HG02852 (cell line): ENCODE measurements around the gene RCOR2.
A peak's percentile ranks its signal among the peaks of the same experiment; 100 is the strongest.

ENCODE experiments used
- ATAC-seq: cut with Tn5 transposase; IDR thresholded peaks from one replicate; pipeline ENCODE4 v1.9.1; 2021; ENCODE audit warnings: mild to moderate bottlenecking, moderate library complexity; ENCODE audit not compliant: unreplicated experiment

The RCOR2 gene

DNA sequence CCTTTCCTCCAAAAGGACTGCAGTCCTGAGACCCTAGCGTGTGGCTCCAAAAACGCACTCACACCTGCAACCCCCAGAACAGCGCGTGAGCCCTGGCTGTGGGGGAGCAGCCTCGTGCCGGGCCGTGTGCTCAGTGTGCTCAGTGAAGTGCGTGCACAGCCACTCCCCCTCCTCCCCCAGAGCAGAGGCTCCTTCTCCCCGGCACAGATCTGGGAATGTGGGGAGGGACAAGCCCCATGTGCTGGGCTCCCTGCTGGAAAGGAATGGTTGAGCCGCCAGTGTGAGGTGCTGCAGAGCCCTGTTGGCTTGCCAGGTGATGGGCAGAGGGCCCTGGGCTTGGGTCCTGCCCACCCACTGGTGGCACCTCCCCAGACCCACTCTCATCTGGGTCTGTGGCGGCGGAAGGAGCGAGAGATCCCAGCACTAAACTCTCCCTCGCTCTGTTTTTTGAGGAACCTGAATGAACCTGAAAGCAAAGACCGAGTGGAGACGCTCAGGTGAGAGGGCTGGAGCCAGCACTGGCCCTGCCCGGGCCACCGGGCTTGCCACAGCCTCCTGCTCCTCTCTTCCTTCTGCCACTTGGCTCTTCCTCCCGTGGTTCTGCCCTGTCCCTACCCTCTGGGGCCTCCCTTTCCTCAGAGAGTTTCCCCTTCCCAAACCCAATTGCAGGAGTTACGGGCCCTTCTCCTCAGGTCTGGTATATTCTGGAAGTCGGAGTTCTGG lies 9.0 kb downstream of the RCOR2 start:
- ATAC-seq: no peak

DNA sequence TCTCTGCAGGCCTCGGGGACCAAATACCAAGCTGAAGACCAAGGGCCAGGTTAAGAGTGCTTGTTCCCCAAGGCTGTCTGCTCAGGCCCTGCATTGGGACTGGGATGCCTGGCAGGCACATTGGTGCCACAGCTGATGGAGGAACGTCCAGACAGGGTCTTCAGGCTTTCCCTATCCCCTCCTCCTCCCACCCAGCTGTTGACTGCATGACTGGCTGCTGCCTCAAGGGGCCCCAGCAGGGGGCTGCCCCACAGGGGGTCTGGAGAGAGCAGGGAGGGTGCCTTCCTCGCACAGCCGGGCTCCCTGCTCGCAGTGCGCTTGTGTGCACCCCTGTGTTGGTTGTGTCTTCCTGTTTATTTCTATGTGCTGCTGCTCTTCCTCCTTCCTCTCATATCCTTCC lies 9.9 kb downstream of the RCOR2 start:
- no peak for ATAC-seq

DNA sequence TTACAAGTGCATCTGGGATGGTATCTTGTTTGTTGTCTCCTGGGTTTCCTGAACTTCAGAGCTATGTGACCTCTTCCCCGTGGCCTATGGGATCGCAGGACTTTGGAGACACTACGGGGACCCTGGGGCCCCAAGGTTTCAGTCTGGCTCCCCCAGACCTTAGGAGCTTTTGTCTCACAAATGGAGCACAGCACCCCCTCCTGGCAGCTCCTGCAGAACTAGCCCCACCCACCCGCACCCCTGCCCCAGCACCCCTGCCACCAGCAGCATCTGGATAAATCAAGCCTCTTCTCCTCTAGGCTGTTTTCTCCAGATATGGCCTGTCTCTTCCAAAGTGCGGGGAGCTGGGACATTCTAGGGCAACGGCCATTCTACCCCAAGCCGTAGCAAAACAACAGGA lies 10.4 kb downstream of the RCOR2 start:
- ATAC-seq: no peak

DNA sequence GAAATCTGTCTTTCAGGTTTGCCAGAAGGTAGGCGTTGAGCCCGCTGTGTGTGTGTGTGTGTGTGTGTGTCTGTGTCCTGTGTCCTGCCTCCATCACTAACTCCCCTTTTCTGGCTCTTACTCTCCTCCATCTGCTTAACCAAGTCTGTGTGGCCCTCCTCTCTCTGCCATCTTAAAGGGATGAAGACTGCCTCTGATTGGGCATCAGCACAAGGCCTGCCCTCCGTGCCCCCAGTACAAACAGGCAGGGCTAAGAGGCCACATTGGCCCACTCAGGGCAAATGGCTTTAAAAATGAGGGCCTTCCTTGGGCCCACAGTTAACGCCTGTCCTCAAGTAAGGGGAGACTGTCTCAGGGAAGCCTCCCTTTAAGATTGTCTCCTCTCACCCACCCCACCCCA lies 10.9 kb downstream of the RCOR2 start:
- no peak for ATAC-seq

DNA sequence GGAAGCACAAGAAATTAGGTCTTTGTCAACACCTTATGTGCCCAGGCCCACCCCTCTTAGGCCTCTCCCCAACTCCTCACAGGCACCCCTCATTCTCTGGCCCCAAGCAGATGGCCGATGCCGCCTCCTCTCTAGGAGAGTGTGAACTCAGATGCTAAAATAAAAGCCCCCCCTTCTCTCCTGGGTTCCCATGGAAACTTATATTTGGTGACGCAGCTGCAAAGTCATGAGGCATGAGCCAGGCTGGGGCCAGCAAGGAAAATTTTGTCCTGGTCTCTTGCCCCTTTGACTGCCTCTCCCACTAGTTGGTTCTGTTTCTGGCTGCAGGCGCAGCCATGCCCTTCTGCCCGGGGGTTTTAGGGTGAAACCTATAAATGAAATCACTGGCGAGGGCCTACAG lies 11.8 kb downstream of the RCOR2 start:
- ATAC-seq: no peak

DNA sequence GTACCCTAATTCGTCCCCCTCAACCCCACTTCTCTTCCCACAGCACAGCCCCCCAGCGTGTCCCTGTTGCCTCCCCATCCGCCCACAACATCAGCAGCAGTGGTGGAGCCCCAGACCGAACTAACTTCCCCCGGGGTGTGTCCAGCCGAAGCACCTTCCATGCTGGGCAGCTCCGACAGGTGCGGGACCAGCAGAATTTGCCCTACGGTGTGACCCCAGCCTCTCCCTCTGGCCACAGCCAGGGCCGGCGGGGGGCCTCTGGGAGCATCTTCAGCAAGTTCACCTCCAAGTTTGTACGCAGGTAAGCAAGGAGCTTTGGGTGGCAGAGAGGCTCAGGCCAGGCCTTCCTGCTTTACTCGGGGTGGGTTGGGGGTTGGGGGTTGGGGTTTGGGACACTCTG lies 12.2 kb downstream of the RCOR2 start:
- no peak for ATAC-seq

DNA sequence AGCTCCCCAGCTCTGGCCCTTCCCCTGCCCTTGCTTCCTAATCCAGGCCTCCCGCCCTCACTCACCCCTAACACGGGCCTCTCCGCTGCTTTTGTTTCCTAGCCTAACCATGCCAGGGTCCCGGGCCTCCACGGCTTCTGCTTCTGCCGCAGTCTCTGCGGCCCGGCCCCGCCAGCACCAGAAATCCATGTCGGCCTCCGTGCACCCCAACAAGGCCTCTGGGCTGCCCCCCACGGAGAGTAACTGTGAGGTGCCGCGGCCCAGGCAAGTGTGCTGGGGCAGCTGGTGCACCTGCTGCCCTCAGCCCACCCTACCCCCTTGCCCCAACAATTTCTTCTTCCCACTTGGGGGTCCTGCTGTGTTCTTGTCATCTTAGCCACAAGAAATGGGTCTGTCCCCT lies 13.1 kb downstream of the RCOR2 start:
- no peak for ATAC-seq

DNA sequence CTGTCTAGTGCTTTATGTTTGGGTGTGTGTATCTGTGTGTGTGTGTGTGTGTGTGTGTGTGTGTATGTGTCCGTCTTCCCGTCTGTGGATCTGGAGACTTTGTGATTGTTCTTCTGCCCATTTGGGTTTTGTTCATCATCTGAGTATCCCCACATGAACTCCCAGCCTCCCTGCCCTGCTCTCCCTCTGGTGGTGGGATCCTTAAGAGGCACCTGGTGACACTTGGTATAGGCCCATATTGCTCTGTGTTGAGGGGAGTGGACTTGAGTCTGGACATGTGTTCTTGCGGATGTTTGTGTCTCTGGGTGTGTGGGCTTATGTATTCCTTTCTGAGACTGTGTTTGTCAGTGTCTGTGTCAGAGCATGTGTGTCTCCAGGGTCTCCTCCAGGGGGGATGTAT lies 15.3 kb downstream of the RCOR2 start:
- ATAC-seq: no peak

DNA sequence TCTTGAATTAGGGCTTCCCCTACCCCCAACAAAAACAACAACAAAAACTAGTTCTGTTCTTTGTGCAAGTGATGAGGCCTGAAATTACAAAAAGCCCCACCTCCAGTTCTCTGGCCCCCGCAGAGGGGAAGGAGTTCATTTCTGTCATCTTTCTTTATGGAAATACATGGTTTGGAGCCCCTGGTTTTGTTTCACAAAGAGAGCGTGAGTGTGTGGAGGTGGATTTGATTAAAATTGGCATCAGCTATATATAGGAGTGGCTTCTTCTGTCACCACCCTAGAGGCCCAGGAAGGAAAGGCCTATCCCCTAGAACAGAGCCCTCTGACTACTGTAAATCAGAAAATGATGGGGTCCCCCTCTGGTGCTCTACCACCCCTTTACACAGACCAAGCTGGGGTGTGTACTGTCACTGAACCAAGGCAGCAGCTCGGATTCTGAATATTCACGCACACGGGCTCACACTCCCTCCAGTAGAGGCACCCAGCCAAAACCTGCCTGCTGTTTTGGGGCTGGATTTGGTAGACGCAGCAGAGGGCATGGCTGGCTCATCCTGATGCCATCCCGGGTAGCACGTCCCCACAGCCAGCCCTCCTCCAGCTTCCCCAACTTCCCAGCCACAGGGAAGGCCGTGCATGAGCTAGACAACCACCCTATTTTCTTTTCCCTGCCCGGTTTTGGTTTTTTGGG lies 19.4 kb downstream of the RCOR2 start:
- no peak for ATAC-seq

DNA sequence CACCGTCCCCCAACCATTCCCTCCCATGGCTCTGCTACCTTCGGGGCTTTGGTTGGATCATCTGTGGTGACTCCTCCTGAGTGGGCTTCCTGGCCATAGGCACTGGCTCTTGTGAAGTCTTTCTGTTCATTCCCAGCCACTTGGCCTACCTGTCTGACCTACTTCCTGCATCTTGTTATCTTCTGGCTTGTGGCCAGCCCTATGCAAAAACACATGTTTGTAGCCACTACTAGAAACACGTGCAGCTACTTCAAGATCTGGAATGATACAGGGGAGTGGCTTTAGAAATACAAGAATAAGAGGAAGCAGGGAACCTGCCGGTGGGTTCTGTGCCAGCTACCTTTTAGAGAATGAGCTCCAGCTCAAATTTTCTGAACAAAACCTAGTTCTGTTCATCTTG lies 20.9 kb downstream of the RCOR2 start:
- no peak for ATAC-seq

DNA sequence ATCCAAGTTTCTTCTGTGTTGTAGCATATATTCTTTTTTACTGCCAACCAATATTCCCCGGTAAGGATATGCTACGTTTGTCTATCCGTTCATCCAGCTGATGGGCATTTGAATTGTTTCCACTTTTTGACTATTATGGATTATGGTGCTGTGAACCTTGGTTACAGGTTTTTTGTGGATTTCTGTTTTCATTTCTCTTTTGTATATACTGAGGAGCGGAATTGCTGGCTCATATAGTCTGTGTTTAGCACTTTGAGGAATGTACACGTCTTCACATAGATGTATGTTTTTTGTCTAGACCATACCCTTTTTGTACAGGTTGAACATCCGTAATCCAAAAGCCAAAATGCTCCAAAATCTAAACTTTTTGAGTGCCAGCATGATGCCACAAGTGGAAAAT lies 23.6 kb downstream of the RCOR2 start:
- no peak for ATAC-seq

DNA sequence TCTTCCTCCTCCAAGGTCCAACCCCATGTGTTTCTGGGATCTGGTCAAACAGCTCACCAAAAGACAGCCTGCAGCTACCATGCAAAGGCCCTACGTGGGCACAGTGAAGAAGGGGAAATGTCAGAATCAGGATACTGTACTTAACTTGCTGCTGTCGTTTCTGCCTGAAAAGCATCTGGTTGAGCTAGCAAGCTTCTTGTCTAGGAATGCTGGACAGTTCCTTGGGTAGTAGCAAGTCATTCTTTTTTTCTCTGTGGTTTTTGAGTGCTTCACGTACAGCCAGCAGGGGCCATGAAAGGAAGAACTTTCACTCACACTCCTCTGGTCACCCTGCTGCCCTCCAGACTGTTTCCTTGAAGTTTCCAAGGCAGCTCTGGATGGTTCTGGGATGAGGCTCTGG lies 24.7 kb downstream of the RCOR2 start:
- no peak for ATAC-seq

DNA sequence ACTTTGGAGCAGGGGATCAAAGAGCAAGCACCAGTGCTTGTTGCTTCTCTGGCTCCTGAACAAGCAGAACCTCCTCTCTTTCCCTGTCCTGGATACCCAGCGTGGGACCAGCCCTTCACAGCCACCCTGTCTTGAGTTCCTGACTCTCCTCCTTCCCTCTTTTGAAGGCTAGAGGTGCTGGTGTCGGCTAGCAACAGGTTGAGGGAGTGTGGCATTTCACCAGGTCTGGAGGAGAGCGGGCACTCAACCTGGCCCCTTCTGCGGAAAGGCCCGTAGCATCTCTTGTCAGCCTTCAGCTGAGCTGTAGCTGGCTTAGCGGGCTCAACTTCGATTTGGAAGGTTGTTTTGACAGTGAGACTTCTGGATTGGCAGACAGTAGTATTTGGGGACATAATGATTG lies 26.6 kb downstream of the RCOR2 start:
- ATAC-seq: no peak

DNA sequence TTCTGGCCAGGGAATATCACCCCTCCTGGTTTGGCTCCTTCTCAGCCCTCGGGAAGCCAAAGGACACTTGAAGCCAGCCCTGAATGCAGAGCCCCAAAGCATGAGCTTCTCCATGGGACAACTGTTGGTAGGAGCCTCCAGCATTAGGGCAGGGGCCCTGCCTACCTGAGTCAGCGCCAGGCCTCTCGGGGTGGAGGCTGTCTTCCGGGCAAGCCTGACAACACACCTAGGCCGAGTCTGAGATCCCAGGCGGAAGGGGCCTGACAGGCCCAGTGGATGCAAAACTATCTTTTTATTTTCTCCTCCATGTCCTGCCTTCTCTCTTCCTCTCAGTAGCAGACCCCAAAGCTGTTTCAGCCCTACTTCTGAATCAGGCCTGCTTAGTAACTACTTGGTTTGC lies 27.6 kb downstream of the RCOR2 start:
- ATAC-seq: no peak

DNA sequence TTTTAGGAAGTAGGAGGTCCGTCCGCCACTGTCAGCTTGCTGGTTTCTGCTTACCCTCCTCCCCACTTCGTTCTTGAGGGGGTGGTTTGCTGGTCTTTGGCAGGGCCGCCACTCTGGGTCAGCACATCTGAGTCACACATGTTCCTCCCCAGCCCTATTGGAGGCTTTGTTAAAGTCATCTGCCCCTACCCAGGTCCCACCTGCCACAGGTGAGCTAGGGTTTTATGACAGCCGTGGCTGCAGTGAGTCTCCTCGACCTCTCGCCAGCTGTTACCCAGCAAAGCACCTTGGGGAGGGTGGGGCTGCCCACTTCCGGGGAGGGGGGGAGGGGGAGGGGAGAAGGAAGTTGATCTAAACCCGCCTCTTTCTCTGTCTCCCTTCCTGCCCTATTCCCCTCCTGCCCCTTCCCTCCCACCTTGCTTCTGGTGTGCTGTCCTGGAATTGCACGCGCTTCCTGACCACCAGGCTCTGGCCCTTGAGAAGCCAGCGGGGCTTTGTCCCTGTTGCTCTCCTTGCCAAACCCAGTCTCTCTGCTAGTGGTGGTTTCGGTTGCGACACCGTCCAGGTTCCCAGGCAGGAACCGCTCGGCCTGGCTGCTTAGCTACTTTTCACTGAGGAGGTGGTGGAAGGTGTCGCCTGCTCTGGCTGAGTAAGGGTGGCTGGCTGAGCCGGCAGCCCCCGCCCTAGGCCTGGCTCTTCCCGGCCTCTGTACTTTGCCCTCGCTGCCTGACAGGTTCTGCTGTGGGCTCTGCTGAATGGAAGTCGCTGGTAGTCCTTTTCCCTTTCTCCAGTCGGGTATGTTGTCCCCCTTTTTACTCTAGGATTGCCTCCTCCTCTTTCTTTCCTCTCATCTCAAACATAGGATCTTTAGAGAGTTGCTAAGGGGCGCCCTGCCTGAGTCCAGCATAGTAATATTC lies 28.5 kb downstream of the RCOR2 start:
- ATAC-seq: peak; percentile 76

DNA sequence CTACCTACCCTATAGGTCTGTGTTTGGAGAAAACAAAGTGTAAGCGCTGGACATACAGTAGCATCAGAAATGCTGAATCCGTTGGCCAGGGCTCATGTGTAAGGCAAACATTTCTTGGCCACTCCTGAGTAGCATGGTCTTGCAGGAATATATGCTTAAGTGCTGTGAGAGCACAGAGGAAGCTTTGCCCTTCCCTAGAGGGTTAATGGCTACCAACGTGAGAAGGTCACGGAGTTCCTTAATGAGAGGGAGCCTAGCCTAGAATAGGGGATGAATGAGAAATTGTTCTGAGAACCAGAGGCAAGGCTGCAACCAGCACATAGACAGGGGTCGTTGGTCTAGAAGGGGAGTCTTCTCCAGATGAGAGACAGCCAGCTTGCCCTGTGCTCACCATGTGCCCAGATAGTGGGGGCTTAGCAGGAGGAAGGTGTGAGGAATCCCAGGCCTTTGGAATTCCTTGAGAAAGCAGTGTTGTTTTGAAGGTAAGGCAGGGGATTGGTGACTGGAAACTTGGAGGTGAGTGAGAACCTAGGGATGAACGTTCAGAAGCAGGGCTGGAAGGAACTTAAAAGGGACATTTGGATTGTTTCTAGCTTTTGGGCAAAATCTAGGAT lies 29.5 kb downstream of the RCOR2 start:
- ATAC-seq: no peak

DNA sequence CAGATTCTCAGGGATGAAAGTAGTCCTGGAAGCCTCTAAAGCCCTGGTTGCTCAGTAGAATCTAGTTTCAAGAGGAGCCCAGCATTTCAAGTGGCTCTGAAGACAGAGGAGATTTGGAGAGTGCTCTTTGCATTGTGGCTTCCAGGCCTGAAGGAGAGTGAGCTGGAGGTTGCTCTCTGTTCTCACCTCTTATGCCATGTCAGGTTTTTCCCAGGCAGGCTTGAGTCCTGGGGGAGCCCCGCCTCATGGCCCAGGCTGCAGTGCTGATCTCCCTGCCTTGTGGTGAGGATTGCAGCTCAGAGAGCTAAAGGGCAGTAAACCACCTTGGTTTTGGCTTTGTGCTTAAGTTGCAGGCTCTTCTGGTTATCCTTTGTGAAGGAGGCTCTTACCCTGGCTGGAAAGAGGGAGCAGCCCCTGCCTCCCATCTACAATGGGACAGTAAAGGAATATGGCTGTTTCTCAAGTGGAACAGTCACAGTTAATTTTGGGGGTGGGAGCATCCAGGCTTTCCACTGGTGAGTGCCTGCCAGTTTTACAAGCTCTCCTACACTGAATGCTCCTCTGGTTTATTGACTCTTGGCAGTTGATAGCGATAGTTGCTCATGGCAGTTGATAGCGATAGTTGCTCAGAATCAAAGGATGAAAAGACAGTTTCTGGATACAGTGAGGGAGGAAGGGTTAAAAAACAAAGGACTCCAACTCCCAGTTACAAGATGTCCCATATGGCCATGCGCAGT lies 32.6 kb downstream of the RCOR2 start:
- ATAC-seq: no peak

DNA sequence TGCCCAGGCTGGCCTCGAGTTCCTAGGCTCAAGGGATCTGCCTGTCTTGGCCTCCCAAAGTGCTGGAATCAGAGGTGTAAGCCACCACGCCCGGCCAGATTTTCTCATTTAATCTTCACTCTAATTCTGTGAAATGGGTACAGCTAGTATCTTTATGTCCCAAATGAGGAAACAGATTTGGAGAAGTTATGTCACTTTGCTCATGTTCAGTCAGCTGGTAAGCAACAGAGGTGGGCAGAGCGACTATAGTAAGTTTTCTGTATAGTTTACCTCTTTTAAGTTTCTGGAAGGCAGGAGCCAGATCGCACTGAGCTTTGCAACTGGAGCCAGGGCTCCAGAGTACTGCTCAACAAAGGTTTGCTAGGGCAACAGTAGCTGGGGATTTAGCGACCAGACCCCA lies 33.2 kb downstream of the RCOR2 start:
- no peak for ATAC-seq

DNA sequence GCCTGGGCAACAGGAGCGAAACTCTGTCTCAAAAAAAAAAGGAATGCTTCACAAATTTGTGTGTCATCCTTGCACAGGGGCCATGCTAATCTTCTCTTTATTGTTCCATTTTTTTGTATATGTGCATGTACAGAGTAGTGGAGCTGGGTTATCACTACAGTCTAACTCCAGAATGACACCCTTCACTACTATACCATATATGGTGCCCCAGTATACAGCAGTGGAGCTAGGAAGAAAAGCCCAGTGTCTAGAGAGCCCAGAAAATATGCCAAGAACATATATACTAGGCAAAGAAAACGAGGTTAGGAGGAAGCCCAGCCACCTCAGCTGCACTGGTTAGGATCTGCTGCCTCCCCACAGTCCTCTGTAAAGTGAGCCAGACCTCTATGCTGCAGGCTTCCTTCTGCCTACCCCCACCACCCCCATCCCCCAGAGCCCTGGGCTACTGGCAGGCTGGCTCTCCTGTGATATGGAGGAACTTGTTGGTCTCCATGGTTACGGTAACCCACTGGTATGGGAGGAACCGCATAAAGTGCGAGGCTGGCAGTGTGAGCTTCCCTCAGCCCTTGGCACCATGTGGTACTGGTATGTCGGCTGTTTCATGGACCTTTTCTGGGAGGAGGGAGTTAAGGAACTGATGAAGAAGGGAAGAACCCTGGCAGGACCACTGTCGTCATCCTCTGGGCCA lies 34.3 kb downstream of the RCOR2 start:
- no peak for ATAC-seq

DNA sequence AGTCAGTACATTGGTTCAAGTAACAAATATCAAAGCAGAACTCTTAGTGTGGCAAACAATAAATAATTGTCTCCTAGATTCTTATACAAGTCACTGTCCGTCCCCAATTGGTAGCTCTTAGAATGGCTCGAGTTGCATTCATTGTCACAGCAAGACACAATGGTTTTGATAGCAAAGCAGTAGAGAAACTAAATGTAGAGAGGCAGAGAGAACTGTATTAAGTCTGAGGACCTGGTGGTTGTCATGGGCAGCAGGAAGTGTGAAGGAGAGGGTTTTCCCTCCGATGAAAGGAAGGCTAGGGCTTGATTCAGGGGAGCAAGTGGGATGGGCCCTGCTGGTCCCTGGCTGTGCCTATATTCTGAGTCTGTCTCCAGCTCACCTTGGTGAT lies 36.6 kb downstream of the RCOR2 start:
- ATAC-seq: no peak
